Testis (tissue), 3 donors: ENCODE results near the gene FBXO21. TPM values are rescaled to one million over a fixed set of nuclear protein-coding genes. Genes with fewer than 3 reads are reported as not detected.
"Not testable (repeated sequence)": the region's sequence is repeated elsewhere in the genome, so short reads cannot be mapped to it uniquely, and the experiment has no call there.

ENCODE experiments used
- DNase-seq: peaks from one replicate; pipeline ENCODE4 v3.0.0-alpha.2; 2019
- H3K27ac ChIP-seq, 2 donors: fragments of 200-600 bp; sonication (generic); one replicate each; pipeline ENCODE4 v1.5.1; 2019
- H3K27me3 ChIP-seq: fragments of 200-600 bp; sonication (generic); one replicate; pipeline ENCODE4 v1.5.1; 2019
- H3K36me3 ChIP-seq: fragments of 200-600 bp; sonication (generic); one replicate; pipeline ENCODE4 v1.5.1; 2017; ENCODE audit warnings: low read depth; ENCODE audit errors: missing control alignments
- H3K4me1 ChIP-seq: fragments of 200-600 bp; sonication (generic); one replicate; pipeline ENCODE4 v1.5.1; 2019
- H3K4me3 ChIP-seq, 2 donors: fragments of 200-600 bp; sonication (generic); one replicate each; pipeline ENCODE4 v1.5.1; 2017 to 2019
- H3K9me3 ChIP-seq: fragments of 200-600 bp; sonication (generic); one replicate; pipeline ENCODE4 v1.5.1; 2017
- CTCF ChIP-seq, 3 experiments: fragments of 450-650 bp in 2 of 3; fragments of 200-600 bp in 1 of 3; sonication (generic) in 1 of 3; IDR thresholded peaks; one replicate each; pipeline ENCODE4 v1.5.1; 2016 to 2019; ENCODE audit warnings: antibody characterized with exemption in 3 of 3, mild to moderate bottlenecking in 2 of 3, moderate library complexity in 1 of 3
- POLR2A ChIP-seq: fragments of 450-650 bp; IDR thresholded peaks from one replicate; pipeline ENCODE4 v1.6.1; 2017; ENCODE audit warnings: antibody characterized with exemption, mild to moderate bottlenecking, moderate library complexity
- WGBS, 2 donors: methylation state at CpG; one replicate each; pipeline ENCODE4 v1.1.5; 2018; 5-methylcytosine and 5-hydroxymethylcytosine counted together
- intact Hi-C: fragments of 100-400 bp; cut with DNase I; formaldehyde crosslinking; loops from one replicate; pipeline ENCODE4 v1.15.1; 2023; ENCODE audit warnings: low total_unique reads
- polyA plus RNA-seq: library from polyadenylated mRNA; stranded (reverse); fragments of 350-450 nt; fragmentation: Illumina TruSeq; extraction: RNeasy Lipid Tissue Mini Kit (QIAGEN cat#74804); gene quantifications from one replicate; pipeline ENCODE4 v1.2.3, GENCODE V29; 2014; ENCODE audit warnings: low read depth, low replicate concordance; ENCODE audit not compliant: insufficient read depth
- total RNA-seq, 2 donors: library from RNA; depleted of rRNA; stranded (reverse); fragments of >200 nt; gene quantifications; one replicate each; pipeline ENCODE4 v1.2.3, GENCODE V29; 2016

Gene FBXO21
- total and polyA plus RNA-seq, 3 donors from 2014 or later: 101 to 519 (median 290) TPM

- peak overlapping the region; percentile 96 to 97 for H3K27ac ChIP-seq
- peaks cover 3% of the 10 kb centered on the region for H3K4me1 ChIP-seq
- no peaks in the 10 kb centered on the region for H3K27me3 ChIP-seq
- no peaks in the 10 kb centered on the region for H3K9me3 ChIP-seq
- peak; percentile 26 for DNase-seq
- 26 to 45% methylated on average over 12 of the region's 12 CpGs for WGBS, 2 donors
- intact Hi-C loops: no loop called here
- H3K36me3 ChIP-seq: no peaks in the 10 kb centered on the region
- H3K4me3 ChIP-seq: peak overlapping the region; percentile 88 to 95
- TF ChIP-seq POLR2A: no peak
- TF ChIP-seq CTCF (IDR thresholded peaks at IDR 0.05): no peak
These were observed 2.1 kb downstream of the FBXO21 start for GRCh38 chr12:117188121-117188665.

GRCh38 chr12:117187421-117187820, 2.8 kb downstream of the FBXO21 start:
- peak; percentile 67 for DNase-seq
- 24 to 39% methylated on average over 4 of the region's 4 CpGs for WGBS, 2 donors
- H3K9me3 ChIP-seq: no peaks in the 10 kb centered on the region
- intact Hi-C loops: no loop called here
- TF ChIP-seq CTCF (IDR thresholded peaks at IDR 0.05) (no peak), POLR2A (no peak)
- H3K36me3 ChIP-seq: no peaks in the 10 kb centered on the region
- H3K4me1 ChIP-seq: peaks cover 3% of the 10 kb centered on the region
- no peaks in the 10 kb centered on the region for H3K27me3 ChIP-seq
- H3K27ac ChIP-seq: peak overlapping the region; percentile 42 to 96
- peak overlapping the region in 1 of 2 donors; percentile 95 for H3K4me3 ChIP-seq

GRCh38 chr12:117182866-117183265, 7.4 kb downstream of the FBXO21 start:
- DNase-seq: no peak

GRCh38 chr12:117181468-117181843, 8.8 kb downstream of the FBXO21 start:
- intact Hi-C loops, H3K4me3 ChIP-seq, H3K27me3 ChIP-seq, H3K27ac ChIP-seq, H3K36me3 ChIP-seq, DNase-seq, H3K9me3 ChIP-seq: not testable (repeated sequence)
- peaks cover 11% of the 10 kb centered on the region for H3K4me1 ChIP-seq
- WGBS, 2 donors: 94 to 96% methylated on average over 8 of the region's 8 CpGs

More at GRCh38 chr12:117182866-117183265, 7.4 kb downstream of the FBXO21 start:
- intact Hi-C loops: no loop called here
- WGBS, 2 donors: 96 to 97% methylated on average over 3 of the region's 3 CpGs
- peaks cover 12% of the 10 kb centered on the region for H3K4me1 ChIP-seq
- no peak for TF ChIP-seq CTCF (IDR thresholded peaks at IDR 0.05)
- H3K27me3 ChIP-seq: no peaks in the 10 kb centered on the region
- no peaks in the 10 kb centered on the region for H3K9me3 ChIP-seq
- no peak overlapping the region for H3K4me3 ChIP-seq
- H3K27ac ChIP-seq: no peak overlapping the region
- H3K36me3 ChIP-seq: no peaks in the 10 kb centered on the region

GRCh38 chr12:117180758-117181467, 9.4 kb downstream of the FBXO21 start:
- no peak for DNase-seq
- Histone ChIP-seq H3K27ac (no peak overlapping the region), H3K9me3 (no peaks in the 10 kb centered on the region), H3K4me3 (no peak overlapping the region), H3K36me3 (no peaks in the 10 kb centered on the region), H3K27me3 (no peaks in the 10 kb centered on the region), H3K4me1 (peaks cover 11% of the 10 kb centered on the region)
- no peak for TF ChIP-seq CTCF (IDR thresholded peaks at IDR 0.05)
- TF ChIP-seq POLR2A: no peak
- intact Hi-C loops: no loop called here
- WGBS, 2 donors: 76 to 81% methylated on average over 4 of the region's 4 CpGs
